HUES6 (cell line): Measurements from ENCODE around the gene ABHD13.
"Not testable (repeated sequence)": the region's sequence is repeated elsewhere in the genome, so short reads cannot be mapped to it uniquely, and the experiment has no call there.

ENCODE experiments used
- H3K27ac ChIP-seq: 2 replicates; pipeline ENCODE4 v1.7.0; 2013; ENCODE audit warnings: low read depth, mild to moderate bottlenecking, low read length, inconsistent platforms
- H3K27me3 ChIP-seq: 2 replicates; pipeline ENCODE4 v1.6.1; 2013; ENCODE audit warnings: low read length; ENCODE audit not compliant: control insufficient read depth, insufficient read depth
- H3K36me3 ChIP-seq: 2 replicates; pipeline ENCODE4 v1.6.1; 2013; ENCODE audit warnings: low read length; ENCODE audit not compliant: control insufficient read depth, insufficient read depth
- H3K4me1 ChIP-seq: 2 replicates; pipeline ENCODE4 v1.6.1; 2013; ENCODE audit warnings: low read length; ENCODE audit not compliant: control insufficient read depth, insufficient read depth
- H3K4me3 ChIP-seq: 2 replicates; pipeline ENCODE4 v1.5.1; 2013; ENCODE audit warnings: low read depth, low read length
- H3K9ac ChIP-seq: one replicate; pipeline ENCODE4 v1.6.1; 2013; ENCODE audit warnings: mild to moderate bottlenecking, low read length
- H3K9me3 ChIP-seq: 2 replicates; pipeline ENCODE4 v1.6.1; 2013; ENCODE audit warnings: low read depth, low read length; ENCODE audit not compliant: control insufficient read depth, insufficient read depth

ABHD13 gene

DNA sequence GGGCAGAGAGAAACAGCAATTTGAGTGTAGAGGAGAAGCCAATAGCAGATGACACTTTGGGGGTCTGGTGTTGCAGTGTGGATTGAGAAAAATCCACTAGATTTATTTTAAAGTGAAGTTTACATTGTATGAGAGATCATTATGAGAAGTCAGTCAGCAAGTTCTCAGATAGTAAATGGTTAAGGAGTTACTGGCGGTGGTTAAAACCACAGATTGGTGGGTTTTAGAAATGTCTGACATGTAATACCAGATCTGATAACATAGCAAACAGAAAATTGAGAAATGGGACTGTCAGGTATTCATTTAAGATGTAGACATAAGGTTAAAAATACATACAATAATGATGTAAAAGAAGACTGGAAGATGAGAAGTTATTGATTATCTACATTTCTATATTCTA lies 7.2 kb downstream of the ABHD13 start:
- no peaks in the 10 kb centered on the region for H3K9me3 ChIP-seq
- H3K4me1 ChIP-seq = no peaks in the 10 kb centered on the region
- peaks cover 6% of the 10 kb centered on the region; the same call in 1 of the 2 replicates for H3K36me3 ChIP-seq
- no peak overlapping the region for H3K9ac ChIP-seq
- no peaks in the 10 kb centered on the region for H3K27me3 ChIP-seq
- H3K4me3 ChIP-seq = no peak overlapping the region
- no peak overlapping the region for H3K27ac ChIP-seq

DNA sequence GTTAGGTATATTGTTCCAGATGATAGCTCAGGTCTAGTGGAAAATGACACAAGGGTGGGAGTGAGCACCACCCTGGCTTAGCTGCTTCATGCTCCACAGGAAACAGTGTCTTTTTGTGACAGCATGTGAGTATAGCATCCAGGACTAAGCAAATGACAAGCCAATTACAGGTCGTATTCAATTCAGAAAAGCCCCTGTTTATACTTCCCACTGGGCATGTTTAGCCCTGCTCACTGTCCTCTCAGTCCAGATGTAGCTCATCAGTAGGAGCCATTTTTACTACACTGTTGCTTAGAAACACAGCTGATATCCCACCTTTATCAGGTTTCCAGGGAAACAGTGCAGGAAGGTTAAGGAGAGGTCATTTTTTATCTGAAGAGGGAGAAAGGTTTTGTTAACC lies 8.0 kb downstream of the ABHD13 start:
- H3K9ac ChIP-seq = no peak overlapping the region
- H3K4me3 ChIP-seq = no peak overlapping the region
- H3K36me3 ChIP-seq = peaks cover 6% of the 10 kb centered on the region; the same call in 1 of the 2 replicates
- H3K27me3 ChIP-seq = no peaks in the 10 kb centered on the region
- H3K4me1 ChIP-seq = no peaks in the 10 kb centered on the region
- H3K27ac ChIP-seq = no peak overlapping the region
- H3K9me3 ChIP-seq = no peaks in the 10 kb centered on the region

DNA sequence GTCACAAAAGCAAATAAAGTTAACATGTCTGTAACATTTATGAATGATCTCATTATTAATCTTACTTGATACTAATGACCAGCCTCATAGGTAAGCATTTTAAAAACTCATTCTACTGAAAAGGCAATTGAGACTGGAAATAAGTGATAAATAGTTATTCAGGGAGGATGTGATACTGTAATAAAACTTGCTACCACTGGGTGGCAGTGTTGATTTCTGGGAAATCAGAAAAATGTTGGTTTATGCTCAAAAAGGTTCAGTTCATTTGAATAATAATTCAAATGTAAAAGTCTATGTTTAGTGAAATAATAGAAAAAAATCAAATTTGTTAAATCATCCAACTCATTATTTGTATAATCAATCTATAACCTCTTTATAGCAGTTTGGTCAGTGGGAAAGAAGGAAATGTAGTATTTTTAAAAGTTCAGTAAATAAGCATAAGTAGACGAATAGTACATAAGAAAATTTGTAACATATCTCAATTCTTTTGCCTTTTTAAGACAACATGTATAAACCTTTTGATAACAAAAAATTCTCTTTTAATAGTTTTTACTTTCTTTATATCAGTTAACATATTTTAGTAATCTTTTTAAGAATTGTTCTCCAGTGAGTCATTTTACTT lies 9.6 kb downstream of the ABHD13 start:
- no peak overlapping the region for H3K9ac ChIP-seq
- no peaks in the 10 kb centered on the region for H3K9me3 ChIP-seq
- H3K27ac ChIP-seq = no peak overlapping the region

DNA sequence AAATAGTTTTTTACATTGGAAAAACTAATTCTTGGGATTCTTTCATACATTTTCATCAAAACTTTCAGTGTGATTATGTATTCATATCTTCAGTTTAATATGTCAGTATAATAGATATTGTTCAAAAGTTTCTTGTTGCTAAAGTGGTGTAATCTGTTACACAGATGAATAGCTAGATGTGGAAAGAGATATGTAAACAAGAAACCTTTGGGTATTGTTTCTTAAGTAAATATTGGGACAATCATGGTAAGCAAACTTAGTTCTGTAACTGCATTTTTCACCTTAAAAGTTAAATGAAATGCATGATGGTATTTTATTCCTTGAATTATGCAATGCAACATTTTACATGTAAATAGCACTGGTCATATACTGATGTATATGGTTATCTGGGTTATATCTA lies 12.2 kb downstream of the ABHD13 start:
- Histone ChIP-seq H3K36me3 (peaks cover 6% of the 10 kb centered on the region; the same call in 1 of the 2 replicates), H3K27me3 (no peaks in the 10 kb centered on the region), H3K9me3 (no peaks in the 10 kb centered on the region)

More for the DNA sequence above, 9.6 kb downstream of the ABHD13 start:
- Histone ChIP-seq H3K4me3 (no peak overlapping the region), H3K36me3 (peaks cover 6% of the 10 kb centered on the region; the same call in 1 of the 2 replicates), H3K4me1 (no peaks in the 10 kb centered on the region), H3K27me3 (no peaks in the 10 kb centered on the region)

DNA sequence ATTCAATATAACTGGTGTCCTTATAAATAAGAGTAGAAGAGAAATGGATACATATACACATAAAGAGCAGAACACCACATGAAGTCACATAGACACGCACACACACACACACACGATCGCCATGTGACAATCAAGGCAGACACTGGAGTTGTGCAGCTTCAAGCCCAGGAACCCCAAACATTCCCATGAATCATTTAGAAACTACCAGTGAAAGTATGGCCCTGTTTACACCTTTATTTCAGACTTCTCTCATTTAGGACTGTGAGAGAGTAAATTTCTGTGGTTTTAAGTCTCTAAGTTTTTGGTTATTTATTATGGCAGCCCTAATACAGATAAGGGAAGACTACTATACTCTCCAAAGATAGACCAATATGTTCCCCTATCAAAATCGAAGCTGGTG lies 31.0 kb downstream of the ABHD13 start:
- Histone ChIP-seq H3K36me3 (no peaks in the 10 kb centered on the region), H3K9me3 (peaks cover 2% of the 10 kb centered on the region; the same call in 1 of the 2 replicates), H3K4me1 (no peaks in the 10 kb centered on the region), H3K9ac (no peak overlapping the region), H3K27me3 (no peaks in the 10 kb centered on the region), H3K4me3 (no peak overlapping the region), H3K27ac (no peak overlapping the region)

More for the DNA sequence above, 12.2 kb downstream of the ABHD13 start:
- H3K27ac ChIP-seq = no peak overlapping the region
- H3K4me1 ChIP-seq = no peaks in the 10 kb centered on the region
- H3K9ac ChIP-seq = no peak overlapping the region
- no peak overlapping the region for H3K4me3 ChIP-seq

DNA sequence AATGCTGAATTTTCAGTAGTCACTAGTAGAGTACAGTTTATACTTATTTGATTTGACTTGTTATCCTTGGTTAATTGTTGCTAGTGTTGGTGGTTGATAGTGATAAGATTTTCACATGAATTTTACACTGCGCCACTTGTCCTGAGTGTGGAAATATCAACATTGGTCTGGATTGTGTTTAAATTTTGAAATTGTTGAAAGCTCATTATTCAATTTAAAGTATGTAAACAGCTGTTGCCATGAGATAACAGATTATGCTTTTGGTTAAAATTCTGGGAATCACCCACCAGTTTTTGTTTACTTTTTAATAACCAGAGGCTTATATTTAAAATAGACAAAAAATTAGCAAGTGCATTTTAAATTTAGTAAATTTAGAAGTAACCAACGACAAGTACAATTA lies 39.1 kb downstream of the ABHD13 start:
- Histone ChIP-seq H3K36me3 (no peaks in the 10 kb centered on the region), H3K4me3 (no peak overlapping the region), H3K9ac (no peak overlapping the region), H3K4me1 (no peaks in the 10 kb centered on the region), H3K9me3 (no peaks in the 10 kb centered on the region), H3K27ac (no peak overlapping the region), H3K27me3 (no peaks in the 10 kb centered on the region)

DNA sequence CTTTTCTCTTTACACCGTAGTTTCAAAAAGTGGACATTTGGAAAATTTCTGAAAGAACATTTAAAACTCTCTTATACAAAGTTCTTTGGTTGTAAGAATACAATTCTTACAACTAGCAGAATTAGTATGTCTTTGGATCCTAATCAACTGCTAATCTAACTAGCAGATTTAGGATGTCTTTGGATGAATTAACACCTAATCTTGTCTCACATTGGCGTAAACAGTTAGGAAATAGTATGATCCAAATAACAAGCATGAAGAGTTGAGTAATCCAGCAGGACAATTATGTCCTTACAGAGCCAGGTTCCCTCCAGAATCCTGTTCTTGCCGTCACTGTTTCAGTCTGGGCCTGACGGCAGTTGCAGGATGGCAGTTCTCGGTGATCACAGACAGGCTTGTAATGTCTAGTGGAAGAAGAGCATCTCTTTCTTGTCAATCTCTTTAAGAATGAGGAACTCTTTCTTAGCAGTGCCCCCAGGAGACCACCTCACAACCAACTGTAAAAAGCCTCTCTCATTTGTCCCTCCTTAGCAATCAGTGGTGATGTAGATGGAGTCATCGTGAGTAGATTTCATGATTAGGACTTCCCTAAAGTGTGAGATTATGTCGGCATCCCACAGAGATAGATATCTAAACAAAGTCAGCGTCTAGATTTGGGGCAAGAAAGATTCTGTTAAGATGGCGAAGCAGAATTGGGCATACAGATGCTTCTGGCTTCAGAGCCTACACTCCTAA lies 45.6 kb downstream of the ABHD13 start:
- Histone ChIP-seq H3K36me3 (no peaks in the 10 kb centered on the region), H3K27me3 (no peaks in the 10 kb centered on the region), H3K9ac (no peak overlapping the region), H3K27ac (no peak overlapping the region), H3K9me3 (no peaks in the 10 kb centered on the region), H3K4me3 (no peak overlapping the region), H3K4me1 (no peaks in the 10 kb centered on the region)

DNA sequence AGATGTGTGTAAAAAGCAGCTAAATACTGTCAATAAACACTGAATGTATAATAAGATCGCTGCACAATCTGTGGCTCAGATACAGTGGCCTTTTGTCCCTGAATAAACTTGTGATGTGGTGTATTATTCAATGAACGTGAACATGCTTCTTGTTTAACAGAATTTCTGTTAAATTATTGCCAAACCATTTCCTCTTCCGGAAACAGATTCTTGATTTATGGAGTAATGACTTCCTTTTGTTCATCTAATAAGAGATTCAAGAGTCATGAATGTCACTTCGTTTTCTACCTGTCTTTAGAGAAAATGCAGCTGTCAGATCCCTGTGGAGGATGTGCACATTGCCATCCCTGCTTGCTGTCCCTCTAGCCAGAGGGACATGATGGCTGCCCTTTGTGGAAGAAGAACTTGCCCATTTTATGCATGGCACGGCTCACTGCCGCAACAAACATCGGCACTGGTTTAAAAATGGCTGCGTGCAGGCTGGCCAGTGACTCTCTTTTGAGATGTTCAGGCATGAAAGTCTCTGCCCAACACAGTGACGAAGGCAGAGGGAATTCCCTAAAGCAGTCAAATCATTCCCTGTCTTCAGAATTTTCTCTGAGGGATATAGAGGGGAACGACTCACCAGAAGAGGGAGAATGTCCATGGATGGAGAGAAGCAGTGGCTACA lies 48.3 kb downstream of the ABHD13 start:
- no peak overlapping the region for H3K4me3 ChIP-seq
- no peaks in the 10 kb centered on the region; the same call in 1 of the 2 replicates for H3K4me1 ChIP-seq
- H3K27me3 ChIP-seq = no peaks in the 10 kb centered on the region
- no peak overlapping the region for H3K9ac ChIP-seq
- H3K36me3 ChIP-seq = no peaks in the 10 kb centered on the region
- H3K9me3 ChIP-seq = no peaks in the 10 kb centered on the region
- no peak overlapping the region for H3K27ac ChIP-seq

DNA sequence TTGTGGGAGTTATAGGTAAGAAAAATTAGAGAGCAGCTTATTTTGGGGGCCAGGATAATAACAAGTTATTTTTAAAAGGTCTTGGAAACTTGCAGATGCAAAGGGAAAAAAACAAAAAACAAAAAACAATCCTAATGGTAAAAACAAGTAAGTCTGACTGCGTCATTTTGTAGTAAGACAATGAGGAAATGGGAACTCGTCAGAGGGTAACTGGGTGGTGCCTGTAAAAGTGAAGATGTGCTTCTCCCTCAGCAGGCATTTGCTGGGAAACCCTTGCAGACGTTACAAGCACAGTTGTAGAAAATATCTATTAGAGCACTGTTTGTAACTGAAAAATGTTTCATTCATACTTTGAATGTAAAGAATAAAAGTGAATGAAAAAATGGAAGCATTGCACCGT lies 49.2 kb downstream of the ABHD13 start:
- Histone ChIP-seq H3K27ac (no peak overlapping the region), H3K36me3 (no peaks in the 10 kb centered on the region), H3K9me3 (no peaks in the 10 kb centered on the region), H3K4me1 (no peaks in the 10 kb centered on the region; the same call in 1 of the 2 replicates), H3K27me3 (no peaks in the 10 kb centered on the region), H3K9ac (no peak overlapping the region), H3K4me3 (no peak overlapping the region)

DNA sequence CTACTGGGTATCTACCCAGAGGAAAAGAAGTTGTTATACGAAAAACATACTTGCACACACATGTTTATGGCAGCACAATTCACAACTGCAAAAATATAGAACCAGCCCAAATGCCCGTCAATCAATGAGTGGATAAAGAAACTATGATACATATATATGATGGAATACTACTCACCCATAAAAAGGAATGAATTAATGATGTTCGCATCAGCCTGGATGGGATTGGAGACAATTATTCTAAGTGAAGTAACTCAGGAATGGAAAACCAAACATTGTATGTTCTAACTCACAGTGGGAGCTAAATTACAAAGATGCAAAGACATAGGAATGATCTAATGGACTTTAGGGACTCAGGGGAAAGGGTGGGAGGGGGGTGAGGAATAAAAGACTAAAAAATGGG lies 49.7 kb downstream of the ABHD13 start:
- not testable (repeated sequence) for H3K36me3 ChIP-seq, H3K9ac ChIP-seq, H3K9me3 ChIP-seq, H3K4me1 ChIP-seq, H3K27me3 ChIP-seq, H3K27ac ChIP-seq, H3K4me3 ChIP-seq

DNA sequence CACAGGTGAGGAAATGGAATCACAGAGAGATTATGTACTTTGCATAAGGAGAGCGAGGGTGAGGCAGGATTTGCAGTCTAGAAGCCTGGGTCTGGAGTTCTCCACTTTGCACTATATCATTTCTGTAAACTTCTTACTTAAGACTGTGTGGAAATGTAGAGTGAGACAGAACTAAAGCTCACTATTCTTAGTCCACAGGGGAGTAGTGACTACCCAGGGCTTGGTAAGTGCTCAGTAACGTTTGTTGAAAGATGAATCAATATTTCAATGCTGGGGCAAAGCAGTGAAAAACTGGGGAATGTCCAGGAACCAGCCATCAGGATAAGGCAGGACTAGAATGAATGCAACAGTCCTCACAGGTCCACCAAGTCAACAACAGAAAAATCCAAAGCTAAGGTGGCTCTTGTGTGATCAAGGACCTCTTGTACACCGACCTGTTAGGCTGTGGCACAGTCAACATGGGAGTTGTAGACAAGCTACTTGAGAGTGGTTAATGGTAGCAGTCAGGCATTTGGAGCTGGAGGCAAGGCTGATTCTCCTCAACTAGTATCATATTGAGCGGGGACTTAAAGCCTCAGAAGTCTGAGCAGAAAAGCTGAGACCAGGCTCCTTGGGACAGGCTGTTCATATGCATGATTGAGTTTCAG lies 50.4 kb downstream of the ABHD13 start:
- H3K4me1 ChIP-seq = no peaks in the 10 kb centered on the region; the same call in 1 of the 2 replicates
- H3K27me3 ChIP-seq = no peaks in the 10 kb centered on the region
- H3K9ac ChIP-seq = no peak overlapping the region
- H3K4me3 ChIP-seq = no peak overlapping the region
- H3K9me3 ChIP-seq = no peaks in the 10 kb centered on the region
- H3K27ac ChIP-seq = no peak overlapping the region
- H3K36me3 ChIP-seq = no peaks in the 10 kb centered on the region
